Measurements from ENCODE around the gene TNFAIP1. TPM values are rescaled to one million over a fixed set of nuclear protein-coding genes. Genes with fewer than 3 reads are reported as not detected.

Gene TNFAIP1
- total RNA-seq, 1 donor from 2014 or later, result 104 TPM

DNA sequence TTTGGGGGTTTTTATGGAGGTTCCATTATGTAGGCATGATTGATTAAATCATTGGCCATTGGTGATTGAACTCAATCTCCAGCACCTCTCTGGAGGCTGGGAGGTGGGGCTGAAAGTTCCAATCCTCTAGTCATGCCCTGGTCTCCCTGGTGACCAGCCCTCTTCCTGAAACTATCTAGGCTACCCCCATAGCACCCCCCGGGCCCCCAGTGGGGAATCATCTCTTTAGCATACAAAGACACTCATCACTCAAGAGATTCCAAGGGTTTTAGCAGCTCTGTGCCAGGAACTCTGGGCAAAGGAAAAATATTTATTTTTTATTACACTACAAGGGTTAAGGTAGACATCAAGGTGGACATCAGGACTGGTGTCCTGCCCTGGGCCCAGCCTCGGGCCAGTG, 59.9 kb downstream of the TNFAIP1 start:
- H3K4me3 Mint-ChIP-seq (ENCODE audit: unreplicated experiment), result no peak overlapping the region
- peaks cover 9% of the 10 kb centered on the region for H3K36me3 Mint-ChIP-seq (ENCODE audit: low read depth, unreplicated experiment)
- H3K9me3 Mint-ChIP-seq (ENCODE audit: unreplicated experiment), result no peaks in the 10 kb centered on the region
- TF ChIP-seq, protein P1, sequence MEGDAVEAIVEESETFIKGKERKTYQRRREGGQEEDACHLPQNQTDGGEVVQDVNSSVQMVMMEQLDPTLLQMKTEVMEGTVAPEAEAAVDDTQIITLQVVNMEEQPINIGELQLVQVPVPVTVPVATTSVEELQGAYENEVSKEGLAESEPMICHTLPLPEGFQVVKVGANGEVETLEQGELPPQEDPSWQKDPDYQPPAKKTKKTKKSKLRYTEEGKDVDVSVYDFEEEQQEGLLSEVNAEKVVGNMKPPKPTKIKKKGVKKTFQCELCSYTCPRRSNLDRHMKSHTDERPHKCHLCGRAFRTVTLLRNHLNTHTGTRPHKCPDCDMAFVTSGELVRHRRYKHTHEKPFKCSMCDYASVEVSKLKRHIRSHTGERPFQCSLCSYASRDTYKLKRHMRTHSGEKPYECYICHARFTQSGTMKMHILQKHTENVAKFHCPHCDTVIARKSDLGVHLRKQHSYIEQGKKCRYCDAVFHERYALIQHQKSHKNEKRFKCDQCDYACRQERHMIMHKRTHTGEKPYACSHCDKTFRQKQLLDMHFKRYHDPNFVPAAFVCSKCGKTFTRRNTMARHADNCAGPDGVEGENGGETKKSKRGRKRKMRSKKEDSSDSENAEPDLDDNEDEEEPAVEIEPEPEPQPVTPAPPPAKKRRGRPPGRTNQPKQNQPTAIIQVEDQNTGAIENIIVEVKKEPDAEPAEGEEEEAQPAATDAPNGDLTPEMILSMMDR (IDR thresholded peaks at IDR 0.05; ENCODE audit: unreplicated experiment), result no peak
- no peak for DNase-seq (ENCODE audit: low spot score)
- H3K27me3 Mint-ChIP-seq (ENCODE audit: unreplicated experiment), result peaks cover 12% of the 10 kb centered on the region
- no peak overlapping the region for H3K27ac Mint-ChIP-seq (ENCODE audit: unreplicated experiment)
- H3K4me1 Mint-ChIP-seq (ENCODE audit: unreplicated experiment), result peaks cover 37% of the 10 kb centered on the region

- Mint-ChIP-seq H3K4me3 (ENCODE audit: unreplicated experiment) (no peak overlapping the region), H3K27me3 (ENCODE audit: unreplicated experiment) (peaks cover 12% of the 10 kb centered on the region), H3K27ac (ENCODE audit: unreplicated experiment) (no peak overlapping the region), H3K4me1 (ENCODE audit: unreplicated experiment) (peaks cover 33% of the 10 kb centered on the region), H3K36me3 (ENCODE audit: low read depth, unreplicated experiment) (peaks cover 9% of the 10 kb centered on the region), H3K9me3 (ENCODE audit: unreplicated experiment) (no peaks in the 10 kb centered on the region)
- TF ChIP-seq, protein P1 (IDR thresholded peaks at IDR 0.05; ENCODE audit: unreplicated experiment), result no peak
- DNase-seq (ENCODE audit: low spot score), result no peak
Measured at GRCh38 chr17:28395968-28396367, 60.4 kb downstream of the TNFAIP1 start.

Small RNA genes within 50 kb of the gene (microRNA-seq; reads per million reads assigned to microRNA genes)
- gene MIR4723 (ENCODE audit: unreplicated experiment), result 3.5 reads per million, percentile 41 among the genes with 10 or more reads in this experiment

Other genes starting within 250 kb of the TNFAIP1 start
- gene TMEM97, start 16.6 kb upstream of the TNFAIP1 start, total RNA-seq (ENCODE audit: unreplicated experiment), result 59.4 TPM
- 47.2 TPM for gene IFT20, start 289 bp upstream of the TNFAIP1 start, total RNA-seq (ENCODE audit: unreplicated experiment)
- 57.2 TPM for gene POLDIP2, start 21.8 kb downstream of the TNFAIP1 start, total RNA-seq (ENCODE audit: unreplicated experiment)
- not detected for gene SEBOX, start 29.4 kb downstream of the TNFAIP1 start, total RNA-seq (ENCODE audit: unreplicated experiment)
- not detected for gene VTN, start 34.5 kb downstream of the TNFAIP1 start, total RNA-seq (ENCODE audit: unreplicated experiment)
- gene SARM1, start 35.9 kb downstream of the TNFAIP1 start, total RNA-seq (ENCODE audit: unreplicated experiment), result 5.8 TPM
- 5.3 TPM for gene SLC46A1, start 70.5 kb downstream of the TNFAIP1 start, total RNA-seq (ENCODE audit: unreplicated experiment)
- not detected for gene SLC13A2, start 137.9 kb downstream of the TNFAIP1 start, total RNA-seq (ENCODE audit: unreplicated experiment)
- not detected for gene FOXN1, start 170.6 kb downstream of the TNFAIP1 start, total RNA-seq (ENCODE audit: unreplicated experiment)
- gene UNC119, start 216.9 kb downstream of the TNFAIP1 start, total RNA-seq (ENCODE audit: unreplicated experiment), result 47.2 TPM
- gene PIGS, start 235.8 kb downstream of the TNFAIP1 start, total RNA-seq (ENCODE audit: unreplicated experiment), result 53.6 TPM
- 18.3 TPM for gene ALDOC, start 241.1 kb downstream of the TNFAIP1 start, total RNA-seq (ENCODE audit: unreplicated experiment)

All from endothelial cell (in vitro differentiated cells).